Left ventricle myocardium superior (tissue), 1 donor: Measurements from ENCODE around the gene SLC6A12. TPM values are rescaled to one million over a fixed set of nuclear protein-coding genes. Genes with fewer than 3 reads are reported as not detected.
"Not testable (repeated sequence)": the region's sequence is repeated elsewhere in the genome, so short reads cannot be mapped to it uniquely, and the experiment has no call there.

ENCODE experiments used
- ATAC-seq: fragments of 200-7000 bp; cut with Tn5 transposase; one replicate; pipeline ENCODE4 v1.9.1; 2020; ENCODE audit warnings: mild to moderate bottlenecking, moderate library complexity
- DNase-seq: peaks from one replicate; pipeline ENCODE4 v3.0.0-alpha.2; 2020
- intact Hi-C: fragments of 100-400 bp; cut with micrococcal nuclease; formaldehyde crosslinking; loops from one replicate; pipeline ENCODE4 v1.11.0; 2022
- total RNA-seq: library from RNA; stranded (reverse); fragmentation: NEBNext Ultra II Directional; extraction: Animal tissue kit (Norgen Biotek cat#: 25700); gene quantifications from one replicate; pipeline ENCODE4 v1.2.1, GENCODE V29; 2021
- donor health status: DM: no; HTN: yes; CAD: no; lungs with severe emphysema.

Gene SLC6A12
- total RNA-seq, 1 donor from 2014 or later = 1.2 TPM

DNA sequence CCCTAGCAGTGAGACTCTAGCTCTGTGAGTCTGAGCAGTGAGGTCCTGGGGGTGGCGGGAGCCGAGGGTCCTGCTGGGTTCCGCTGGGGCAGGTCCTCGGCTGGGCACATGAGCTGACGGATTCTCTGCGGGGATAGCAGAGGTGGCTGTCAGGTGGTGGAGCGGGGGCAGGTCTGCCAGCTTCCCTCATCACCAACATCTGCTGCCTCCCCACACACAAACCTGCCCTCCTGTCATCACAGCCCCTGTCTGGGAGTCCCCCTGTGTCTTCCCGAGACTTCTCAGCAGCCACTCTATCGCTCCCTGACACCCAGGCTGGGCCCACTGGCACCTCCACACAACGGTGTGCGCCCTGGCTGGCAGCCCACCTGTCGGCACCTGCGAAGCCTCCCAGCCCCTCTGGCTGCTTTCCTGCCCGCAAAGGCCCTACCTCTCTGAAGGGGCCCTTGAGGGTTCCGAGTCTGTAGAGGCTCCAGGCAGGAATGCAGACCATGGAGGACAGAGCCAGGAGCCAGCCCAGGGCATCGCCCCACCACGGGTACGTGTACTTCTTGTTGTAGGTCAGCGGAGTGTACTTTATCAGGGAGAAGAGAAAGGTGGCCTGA is 7.1 kb upstream of the SLC6A12 start:
- ATAC-seq = no peak
- intact Hi-C loops = no loop called here
- no peak for DNase-seq

DNA sequence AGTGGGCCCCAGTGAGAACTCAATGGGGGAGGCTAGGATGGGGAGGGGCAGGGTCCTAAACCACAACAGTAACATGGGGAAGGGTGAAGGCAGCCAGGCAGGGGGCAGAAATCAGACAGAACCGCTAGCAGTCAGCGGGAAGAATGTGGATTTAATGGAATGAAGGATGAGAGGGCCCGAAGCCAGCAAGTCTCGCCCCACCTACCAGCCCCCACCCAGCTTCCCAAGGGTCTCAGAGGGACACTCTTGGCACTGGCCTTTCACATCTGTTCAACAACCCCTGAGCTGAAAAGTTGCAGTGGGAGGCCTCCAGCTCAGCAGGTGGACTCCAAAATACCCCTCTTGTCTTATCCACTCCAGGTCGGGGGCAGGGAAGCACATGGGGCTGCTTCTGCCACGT is 6.5 kb upstream of the SLC6A12 start:
- DNase-seq = no peak

DNA sequence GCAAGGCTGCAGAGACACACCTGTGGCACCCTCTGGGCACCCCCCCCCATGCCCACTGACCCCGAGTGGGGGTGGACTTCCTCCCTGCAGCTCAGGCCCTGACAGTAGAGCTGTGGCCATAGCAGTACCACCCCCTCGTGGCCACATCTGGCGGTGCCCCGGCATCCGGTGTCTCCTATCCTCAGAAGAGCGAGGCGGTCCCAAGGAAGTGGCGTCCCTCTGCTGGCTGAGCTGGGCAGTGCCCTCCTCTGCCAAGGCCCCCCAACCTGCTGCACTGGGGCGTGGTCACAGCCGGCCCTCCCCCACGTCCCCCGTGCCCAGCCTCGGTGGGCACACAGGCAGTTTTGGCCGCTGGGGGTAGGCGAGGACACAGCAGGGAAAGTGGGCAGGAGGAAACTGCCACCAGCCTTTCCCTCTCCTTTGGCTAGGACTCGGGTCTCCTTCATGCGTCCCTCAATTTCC is 6.0 kb upstream of the SLC6A12 start:
- intact Hi-C loops = no loop called here
- ATAC-seq (peak; percentile 79), DNase-seq (peak; percentile 75)

More for the DNA sequence above, 6.5 kb upstream of the SLC6A12 start:
- no peak for ATAC-seq
- intact Hi-C loops = no loop called here

DNA sequence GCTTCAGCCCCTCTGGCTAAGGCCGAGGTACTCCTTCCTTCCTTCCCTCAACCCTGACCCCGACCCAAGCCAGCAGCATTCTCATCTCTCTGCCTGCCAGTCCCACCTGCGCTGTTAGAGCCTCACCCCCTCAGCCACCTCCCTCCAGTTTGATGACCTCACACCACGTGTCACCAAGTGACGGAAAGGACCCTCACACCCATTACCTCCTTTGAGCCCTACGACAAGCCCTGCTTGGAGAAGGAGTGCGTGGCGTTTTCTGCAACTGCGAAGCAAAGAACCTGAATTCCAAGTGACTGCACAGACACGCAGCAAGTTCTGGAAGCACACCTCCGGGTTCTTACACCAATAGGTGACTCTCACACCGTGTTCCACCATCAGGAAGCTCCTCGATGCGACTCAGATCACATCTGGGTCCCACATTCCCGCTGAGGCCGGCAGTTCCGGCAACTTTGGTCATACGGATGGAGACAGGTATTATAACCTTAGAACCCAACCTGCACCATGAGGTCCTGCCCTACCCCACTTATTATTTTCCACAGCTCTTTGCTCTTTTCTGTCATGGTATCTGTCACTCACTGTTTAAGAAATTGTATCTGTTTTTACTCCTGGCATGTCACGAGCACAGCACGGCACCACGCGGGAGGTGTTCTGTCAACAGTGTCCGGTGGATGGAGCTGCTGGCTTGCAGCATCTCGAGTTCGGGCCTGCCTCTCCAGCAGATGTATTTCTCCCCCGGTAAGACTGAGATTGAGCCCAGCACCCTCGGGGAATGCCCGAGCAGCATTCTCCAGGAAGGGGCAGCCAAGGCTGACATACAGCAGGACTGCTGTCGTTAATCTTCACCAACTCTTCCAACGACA is 5.0 kb upstream of the SLC6A12 start:
- ATAC-seq (no peak), DNase-seq (no peak)
- intact Hi-C loops = no loop called here

DNA sequence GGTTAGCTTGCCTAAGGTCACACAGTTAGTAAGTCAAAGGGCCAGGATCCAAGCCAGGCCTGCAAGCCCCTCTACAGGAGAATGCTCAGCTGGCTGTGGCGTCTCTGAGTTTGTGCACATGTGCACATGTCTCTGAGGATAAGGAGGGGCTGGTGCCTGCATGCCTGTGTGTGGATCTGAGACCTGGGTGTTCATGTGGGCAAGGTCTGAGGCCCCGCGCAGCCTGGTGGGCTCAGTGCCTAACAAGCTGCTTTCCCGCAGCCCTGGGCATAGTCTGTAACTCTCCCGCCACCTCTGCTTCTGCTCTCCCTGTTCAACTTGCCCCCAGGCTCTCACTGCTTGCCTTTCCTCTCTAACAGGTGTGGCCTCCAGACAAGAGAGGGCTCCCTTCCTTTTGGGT is 4.3 kb upstream of the SLC6A12 start:
- ATAC-seq (no peak), DNase-seq (no peak)
- intact Hi-C loops = no loop called here

DNA sequence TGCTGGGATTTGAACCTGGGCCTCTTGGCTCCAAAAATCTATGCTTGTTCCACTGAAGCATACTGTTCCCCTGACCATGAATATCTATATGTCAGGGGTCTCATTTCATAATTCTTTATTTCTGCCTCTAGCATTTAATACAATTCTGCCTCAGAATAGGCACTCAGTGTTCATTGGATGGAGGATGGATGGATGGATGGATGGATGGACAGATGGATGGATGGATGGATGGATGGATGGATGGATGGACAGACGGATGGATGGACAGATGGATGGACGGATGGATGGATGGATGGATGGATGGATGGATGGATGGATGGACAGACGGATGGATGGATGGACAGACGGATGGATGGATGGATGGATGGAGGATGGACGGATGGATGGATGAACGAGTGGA is 3.1 kb upstream of the SLC6A12 start:
- ATAC-seq, intact Hi-C loops: not testable (repeated sequence)

DNA sequence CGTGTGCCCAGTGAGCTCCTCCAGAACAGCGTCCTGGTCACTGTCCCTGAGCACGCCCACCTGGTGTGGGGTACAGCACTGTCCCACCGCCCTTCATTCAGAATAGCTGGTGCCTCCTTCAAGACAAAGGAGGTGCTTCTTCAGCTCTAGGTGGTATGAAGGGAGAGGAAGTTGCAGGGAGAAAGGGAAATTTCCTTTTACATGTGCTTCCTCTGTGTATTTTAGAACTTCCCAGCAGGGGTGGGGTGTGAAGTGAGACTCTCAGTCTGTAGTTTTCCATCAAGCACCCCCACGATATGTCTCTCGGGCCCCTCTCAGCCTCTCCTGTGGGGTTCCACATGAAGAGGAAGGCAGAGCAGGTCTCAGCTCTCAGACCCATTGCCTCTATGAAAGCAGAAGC is 1.2 kb upstream of the SLC6A12 start:
- no peak for DNase-seq
- no peak for ATAC-seq
- intact Hi-C loops = no loop called here

More for the DNA sequence above, 3.1 kb upstream of the SLC6A12 start:
- DNase-seq = not testable (repeated sequence)

DNA sequence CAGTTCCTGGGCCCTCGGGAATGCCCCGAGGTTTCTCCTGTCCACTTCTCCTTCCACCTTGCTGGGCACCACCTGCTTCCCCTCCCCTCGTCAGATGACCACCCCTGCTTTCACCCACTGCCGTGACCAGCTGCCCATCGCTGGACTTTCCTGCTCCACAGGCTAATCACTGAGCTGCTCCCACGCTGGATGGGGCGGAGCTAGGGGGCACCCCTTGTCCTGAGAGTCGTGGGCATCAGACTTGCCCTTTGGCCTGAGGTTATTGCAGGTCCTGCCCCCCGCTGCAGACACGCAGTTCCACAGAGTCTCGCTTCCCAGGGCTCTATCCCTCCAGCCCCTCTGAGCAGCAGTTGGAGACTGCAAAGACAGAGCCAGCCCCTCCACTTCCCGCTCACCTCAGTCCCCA is 427 bp downstream of the SLC6A12 start:
- ATAC-seq (no peak), DNase-seq (no peak)
- intact Hi-C loops = no loop called here

DNA sequence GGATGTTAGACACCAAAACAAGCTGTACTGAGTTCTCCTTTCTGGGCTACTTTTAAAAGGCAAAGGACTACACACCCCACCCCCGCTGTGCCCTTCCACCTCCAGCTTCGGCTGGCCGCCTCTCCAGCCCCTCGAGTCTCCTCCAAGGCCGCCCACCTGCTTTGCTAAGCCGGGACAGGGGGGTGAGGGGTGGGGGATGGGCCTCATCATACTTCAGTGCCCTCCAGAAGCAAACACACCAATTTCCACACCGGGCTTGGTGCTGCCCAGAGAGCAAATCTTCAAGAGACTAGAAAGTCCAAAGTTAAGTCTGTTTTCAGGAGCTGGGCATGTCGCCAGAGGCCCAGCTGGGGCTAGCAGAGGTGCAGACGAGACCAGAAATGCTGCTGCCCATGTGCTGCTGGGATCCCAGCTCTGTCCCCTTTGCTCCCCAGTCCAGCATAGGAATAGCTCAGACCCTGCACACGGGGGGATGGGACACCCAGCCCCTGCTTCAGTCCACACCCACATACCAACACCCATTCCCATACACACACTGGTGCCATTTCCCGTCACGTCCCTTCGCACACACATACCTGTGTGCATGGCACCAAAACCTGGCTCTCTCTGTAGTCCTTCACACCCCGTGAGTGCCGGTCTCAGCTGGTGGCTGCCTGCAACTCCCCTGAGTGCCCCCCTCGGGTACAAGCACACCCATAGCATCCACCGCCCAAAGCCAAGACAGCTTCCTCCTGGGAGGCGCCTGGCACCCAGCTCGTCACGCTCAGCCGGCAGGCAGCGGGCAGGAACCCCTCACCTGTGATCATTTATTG is 1.0 kb downstream of the SLC6A12 start:
- intact Hi-C loops = no loop called here
- peak; percentile 75 for DNase-seq
- peak; percentile 35 for ATAC-seq

DNA sequence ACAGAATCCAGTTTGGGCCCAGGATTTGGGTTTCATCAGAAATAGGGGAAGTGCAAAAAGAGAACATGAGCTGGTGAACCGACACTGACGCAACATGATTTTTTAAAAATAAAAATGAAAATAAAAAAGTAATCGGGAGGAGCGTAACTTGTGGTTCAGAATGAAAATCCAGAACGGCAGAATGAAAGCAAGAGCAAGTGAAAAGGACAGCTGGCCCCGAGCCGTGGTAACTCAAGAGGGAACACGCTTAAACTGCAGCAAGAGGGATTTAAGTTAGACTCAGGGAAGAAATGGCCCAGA is 1.6 kb downstream of the SLC6A12 start:
- no peak for ATAC-seq
- DNase-seq = no peak
- intact Hi-C loops = no loop called here

DNA sequence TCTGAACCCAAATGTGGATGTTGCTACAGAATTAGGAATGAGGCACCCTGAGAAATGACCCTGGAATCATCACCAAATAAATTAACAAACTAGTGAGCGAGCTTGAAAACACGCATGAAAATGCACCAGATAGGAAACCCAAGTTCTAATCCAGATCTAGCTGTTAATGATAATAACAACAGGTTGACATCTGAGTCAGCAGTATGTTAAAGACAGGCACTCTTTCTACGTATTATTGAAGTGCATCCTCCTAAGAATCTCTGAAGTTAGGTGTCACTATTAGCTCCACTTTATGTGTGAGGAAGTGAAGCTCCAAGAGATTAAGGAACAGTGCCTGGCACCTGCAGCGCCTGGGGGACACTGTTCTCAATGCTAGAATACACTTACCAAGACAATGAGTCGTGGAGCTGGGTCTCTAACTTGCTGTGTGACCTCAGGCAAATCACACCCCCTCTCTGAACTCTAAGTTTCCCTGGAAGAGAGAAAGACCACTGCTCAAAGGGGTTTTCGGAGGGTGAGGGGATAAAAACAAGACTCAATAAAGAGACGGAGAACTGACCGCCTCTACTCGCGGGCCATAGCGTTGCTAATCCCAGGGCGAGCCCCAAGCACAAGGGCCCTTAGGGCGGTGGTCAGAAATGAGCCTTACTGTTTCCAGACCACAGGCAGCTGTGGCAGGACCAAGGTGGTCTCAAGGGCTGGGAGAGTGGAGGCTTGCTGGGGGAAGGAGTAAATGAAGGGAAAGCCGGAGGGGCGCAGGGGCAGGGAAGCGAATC is 2.1 kb downstream of the SLC6A12 start:
- ATAC-seq (no peak), DNase-seq (no peak)

DNA sequence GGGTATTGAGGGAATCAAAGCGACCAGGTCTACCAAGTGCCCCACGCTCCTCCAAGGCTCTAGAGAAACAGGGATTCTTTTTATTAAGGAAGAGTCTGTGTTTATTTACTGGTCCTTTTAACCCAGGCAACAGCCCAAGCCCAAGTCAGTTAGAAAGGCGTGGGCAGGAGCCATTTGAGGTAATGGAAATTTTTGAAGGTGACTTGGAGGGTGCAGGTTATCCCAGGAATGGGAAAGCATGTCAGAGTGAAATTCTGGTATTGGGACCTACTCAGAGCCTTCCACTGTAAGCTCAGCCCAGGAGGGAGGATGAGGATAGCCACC is 2.9 kb downstream of the SLC6A12 start:
- no peak for DNase-seq
- no peak for ATAC-seq
- intact Hi-C loops = no loop called here

More for the DNA sequence above, 2.1 kb downstream of the SLC6A12 start:
- intact Hi-C loops = no loop called here

DNA sequence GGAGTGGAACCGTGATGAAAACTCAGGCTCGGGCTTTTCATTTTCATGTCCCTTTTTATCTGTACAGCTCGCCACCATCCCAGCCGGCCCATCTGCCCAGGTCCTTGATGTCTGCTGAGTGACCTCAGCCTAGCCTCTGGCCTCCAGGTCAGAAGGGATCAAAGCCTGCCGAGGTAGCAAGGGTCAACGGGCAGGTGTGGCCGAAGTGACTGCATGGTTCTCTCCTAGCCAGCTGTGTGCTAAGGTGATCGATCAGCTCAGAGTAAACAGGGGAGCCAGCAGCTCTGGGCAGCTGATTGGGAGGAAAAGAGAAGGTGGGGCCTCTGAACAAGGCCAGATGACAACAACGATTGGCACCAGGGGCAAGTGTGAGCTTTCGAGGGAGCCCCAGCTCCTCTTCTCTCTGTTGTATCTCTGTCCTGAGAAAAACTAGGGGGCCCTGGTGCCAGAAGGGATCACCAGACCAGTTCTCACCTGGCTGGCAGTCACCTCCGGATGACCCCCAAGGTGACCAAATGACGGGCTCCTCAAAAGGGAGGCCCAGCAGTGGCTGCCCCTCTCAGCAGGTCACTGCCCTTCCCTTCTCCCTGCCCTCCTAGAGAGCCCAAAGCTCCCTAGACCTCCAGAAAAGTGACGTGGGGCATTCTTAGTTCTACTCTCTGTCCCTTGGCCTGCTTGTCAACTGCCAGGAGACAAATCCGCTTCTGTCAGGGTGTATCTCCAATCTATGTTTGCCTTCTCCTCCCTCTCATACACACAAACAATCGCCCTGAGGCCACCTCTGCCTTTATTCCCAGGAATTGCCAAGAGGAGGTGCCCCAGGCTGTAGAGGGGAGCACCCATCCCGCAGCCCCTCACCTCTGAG is 3.4 kb downstream of the SLC6A12 start:
- DNase-seq (no peak), ATAC-seq (no peak)

DNA sequence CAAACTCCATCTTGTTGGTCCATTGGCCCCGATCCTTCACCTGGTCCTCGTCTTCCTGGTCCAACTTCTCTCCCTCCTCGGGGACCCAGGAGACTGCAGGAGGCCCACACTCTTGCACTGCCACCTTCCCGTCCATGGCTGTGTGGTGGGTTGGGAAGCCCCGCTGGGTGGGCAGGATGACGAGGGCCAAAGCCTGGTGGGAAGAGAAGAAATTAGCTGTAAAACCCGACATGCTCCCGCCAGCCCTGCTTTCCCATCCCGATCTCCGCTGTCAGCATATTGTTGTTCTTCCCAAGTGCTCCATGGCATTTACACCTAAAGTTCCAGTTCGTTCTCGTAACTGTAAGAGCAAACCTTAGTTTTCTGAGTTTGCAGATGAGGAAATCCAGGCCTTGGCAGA is 4.1 kb downstream of the SLC6A12 start:
- ATAC-seq (no peak), DNase-seq (no peak)
- intact Hi-C loops = no loop called here

More for the DNA sequence above, 3.4 kb downstream of the SLC6A12 start:
- intact Hi-C loops = no loop called here

DNA sequence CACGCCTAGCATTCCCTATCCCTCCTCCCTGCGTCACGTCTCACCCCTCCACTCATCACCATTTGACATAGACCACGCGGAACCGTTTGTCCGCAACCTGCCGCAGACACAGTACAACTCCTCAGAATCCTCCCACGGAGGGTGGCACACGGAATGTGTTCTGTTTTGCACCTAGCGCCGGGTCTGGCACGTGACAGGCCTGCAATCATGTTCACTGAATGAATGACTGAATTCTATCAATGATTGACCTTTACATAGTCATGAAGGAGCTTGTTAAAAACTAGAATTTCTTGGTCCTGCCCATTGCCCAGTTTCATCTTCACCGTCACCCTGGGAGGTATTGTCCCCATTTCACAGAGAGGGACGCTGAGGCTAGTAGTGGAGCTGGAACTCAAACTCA is 4.7 kb downstream of the SLC6A12 start:
- no peak for DNase-seq
- ATAC-seq = no peak
- intact Hi-C loops = no loop called here

DNA sequence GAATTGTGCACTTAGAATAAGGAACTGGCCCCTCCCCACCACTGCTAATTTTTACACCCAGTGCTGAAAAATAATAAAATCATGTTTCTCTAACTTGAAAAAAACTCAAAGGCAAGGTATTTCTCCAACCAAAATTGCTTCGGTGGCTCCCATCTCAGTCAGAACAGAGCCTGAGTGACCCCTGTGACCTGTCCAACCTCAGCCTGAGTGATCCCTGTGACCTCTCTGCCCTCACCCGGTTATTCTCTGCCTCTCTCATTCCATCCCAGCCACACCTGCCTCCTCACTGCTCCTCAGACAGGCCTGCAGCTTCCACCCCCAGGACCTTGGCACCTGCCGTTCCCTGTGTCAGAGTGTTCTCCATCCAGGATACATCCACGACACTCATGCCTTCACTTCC is 5.1 kb downstream of the SLC6A12 start:
- intact Hi-C loops = no loop called here
- DNase-seq = no peak
- ATAC-seq = no peak

DNA sequence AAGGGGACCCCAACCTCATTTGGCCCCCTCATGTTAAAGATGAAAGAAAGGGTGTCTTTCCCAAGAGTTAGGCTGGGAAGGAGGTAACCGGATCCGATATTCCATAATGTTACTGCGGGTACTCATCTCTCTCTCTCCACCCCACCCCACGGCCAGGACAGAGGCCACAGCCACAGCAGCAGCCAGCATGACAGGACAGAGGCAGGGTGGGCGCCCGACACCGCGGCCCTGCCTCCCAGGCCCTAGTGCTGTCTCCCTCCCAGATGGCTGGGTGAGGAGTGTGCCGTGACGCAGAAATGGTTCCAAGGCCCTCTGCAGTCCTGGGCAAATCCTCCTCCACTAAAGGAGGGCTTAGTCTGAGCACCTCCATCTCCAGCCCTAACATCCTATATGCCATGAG is 6.2 kb downstream of the SLC6A12 start:
- no peak for DNase-seq
- no peak for ATAC-seq
- intact Hi-C loops = no loop called here

DNA sequence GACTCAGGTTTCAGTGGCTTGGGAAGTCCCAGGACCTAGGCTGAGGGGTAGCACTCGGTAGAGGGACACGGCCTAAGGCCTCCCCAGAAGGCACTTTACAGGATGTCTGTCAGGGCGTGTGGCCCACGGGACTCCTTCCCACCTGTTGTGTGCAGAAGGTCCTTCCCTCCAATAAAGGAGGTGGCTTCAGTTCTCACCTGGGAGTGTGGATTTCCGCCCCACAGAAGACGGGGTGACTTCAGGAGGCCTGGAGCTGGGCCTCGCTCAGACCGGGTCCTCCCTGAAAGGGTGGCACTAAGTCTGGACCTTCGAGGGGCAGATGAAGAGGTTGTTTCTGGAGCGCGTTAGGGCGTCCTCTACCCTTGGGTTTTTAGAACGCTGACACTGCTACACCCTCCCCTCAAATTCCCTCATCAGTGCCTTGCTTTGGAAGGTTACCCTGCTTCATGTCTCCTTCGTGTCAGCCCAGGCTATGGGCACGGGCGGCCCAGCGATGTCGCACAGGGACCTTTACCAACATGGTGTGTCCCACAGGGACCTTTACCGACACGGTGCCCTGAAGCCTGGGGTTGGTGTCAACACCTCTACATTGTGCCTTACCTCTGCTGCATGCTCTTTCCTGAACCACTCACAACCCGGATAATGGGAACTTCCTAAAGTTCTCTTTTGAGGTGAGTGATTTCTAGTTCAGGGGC is 7.1 kb downstream of the SLC6A12 start:
- ATAC-seq (no peak), DNase-seq (no peak)
- intact Hi-C loops = no loop called here
